GM19238 (cell line): Measurements from ENCODE around the gene KCNC1.

Experiments
- DNase-seq: peaks from one replicate; pipeline ENCODE4 v3.0.0; 2011; ENCODE audit warnings: low spot score; ENCODE audit not compliant: insufficient read length

KCNC1 gene

GRCh38 chr11:17736930-17737817 lies 2.6 kb downstream of the KCNC1 start:
- no peak for DNase-seq

GRCh38 chr11:17738151-17738973 lies 3.8 kb downstream of the KCNC1 start:
- no peak for DNase-seq

DNA sequence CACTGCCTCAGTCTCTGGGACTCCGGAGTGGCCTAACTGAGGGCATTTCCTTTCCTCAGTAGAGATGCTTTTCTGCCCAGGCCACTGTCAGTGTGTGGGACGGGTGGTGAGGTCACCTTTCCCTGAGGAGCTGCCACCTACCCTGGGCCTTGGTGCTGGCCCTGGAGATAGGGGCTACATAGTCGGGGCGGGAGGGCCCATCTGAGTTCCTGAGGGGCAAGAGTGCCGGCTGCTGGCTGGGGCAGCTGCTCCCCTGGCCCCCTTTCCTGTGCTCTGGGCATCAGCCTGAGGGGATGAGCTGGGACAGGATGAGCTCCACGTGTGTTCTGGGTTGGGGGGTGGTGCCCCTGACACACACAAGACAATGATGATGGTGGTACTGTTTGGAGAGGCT lies 5.4 kb downstream of the KCNC1 start:
- DNase-seq: no peak

GRCh38 chr11:17740649-17741235 lies 6.2 kb downstream of the KCNC1 start:
- no peak for DNase-seq

DNA sequence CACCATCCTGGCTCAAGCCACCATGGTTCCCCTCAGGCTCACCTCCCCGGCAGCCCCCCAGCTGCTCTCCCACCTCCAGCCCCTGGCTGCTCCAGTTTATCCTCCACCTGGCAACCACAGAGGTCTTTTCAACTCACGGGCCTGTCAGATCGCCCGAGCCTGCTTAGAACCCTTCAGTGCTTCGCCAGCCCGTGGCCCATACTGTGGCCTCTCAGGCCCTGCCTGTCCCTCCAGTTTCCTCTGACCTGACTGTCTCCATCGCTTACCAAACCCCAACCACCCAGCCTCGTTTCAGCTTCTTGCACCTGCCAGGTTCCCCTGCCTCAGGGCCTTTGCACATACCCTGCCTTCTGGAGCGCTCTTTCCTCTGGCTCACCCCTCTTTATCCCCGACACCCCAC lies 6.9 kb downstream of the KCNC1 start:
- DNase-seq: no peak

- DNase-seq: no peak
Observed at GRCh38 chr11:17742019-17742418, 7.4 kb downstream of the KCNC1 start.

DNA sequence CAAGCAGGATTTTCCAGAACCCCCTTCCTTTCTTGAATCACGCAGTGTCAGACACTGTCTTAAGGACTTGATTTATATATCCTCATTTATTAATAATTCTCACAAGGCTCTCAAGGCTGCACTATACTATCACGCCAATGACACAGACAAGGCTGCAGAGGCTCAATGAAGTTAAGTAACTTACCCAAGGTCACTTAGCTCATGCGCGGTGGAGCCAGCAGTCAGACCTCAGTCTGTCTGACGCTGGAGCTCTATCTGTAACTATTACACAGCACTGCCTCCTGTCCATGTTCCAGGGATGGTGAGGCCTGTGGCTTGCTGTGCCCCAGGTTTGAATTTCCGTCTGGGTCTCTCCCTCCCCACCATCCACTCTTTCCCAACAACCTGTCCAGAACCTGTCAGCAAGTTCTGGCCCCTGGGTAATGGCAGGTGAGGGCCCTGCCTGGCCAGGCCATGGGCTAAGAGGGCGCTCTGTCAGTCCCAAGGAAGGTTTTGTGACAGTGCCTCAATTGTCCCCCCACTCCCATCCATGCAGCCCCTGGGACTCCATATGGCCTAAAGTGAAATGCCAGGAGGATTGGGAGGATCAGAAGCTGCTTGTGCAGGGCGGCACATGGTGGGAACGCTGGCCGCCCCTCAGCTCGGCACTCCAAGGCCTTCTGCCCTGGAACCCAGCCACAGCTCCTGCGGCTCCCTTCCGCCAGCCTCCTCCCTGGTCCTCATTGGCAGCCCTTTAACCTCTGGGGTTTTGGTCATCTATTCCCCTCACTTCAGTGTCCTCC lies 8.6 kb downstream of the KCNC1 start:
- no peak for DNase-seq

GRCh38 chr11:17743808-17744119 lies 9.2 kb downstream of the KCNC1 start:
- DNase-seq: no peak

GRCh38 chr11:17744151-17744940 lies 9.8 kb downstream of the KCNC1 start:
- DNase-seq: no peak

DNA sequence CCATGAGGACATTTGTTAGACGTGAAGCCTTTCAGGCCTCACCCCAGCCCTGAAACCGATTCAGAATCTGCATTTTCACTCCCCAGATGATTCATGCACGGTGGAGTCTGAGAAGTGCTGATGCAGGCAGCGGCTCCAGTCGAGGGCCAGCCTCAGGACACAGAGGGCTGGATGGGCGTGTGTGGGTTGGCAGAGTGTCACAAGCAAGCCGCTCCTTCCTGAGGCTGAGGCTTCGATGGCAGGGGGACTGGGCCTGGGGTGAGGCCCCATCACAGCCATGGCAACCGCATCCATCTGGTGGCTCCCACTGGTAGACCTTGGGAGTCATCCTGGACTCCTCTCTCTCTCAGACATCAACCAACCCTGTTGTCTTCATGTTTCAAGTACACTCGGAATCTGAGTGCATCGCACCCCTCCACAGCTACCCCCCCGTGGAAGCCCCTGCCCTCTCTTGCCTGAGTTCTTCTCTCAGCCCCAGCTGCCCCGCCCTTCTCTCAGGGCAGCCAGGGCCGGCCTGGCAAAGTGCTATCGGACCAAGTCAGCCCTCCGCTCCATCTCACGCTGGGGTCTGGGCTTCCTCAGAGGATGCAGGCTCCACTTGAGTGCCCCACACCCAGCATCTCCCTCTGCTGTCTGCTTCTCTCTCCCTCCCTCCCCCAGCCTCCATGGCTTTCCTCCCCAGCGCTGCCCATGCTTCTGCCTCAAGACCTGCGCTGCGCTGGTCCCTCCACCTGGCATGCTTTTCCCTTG lies 10.6 kb downstream of the KCNC1 start:
- no peak for DNase-seq

- no peak for DNase-seq
Observed at GRCh38 chr11:17746096-17746495, 11.5 kb downstream of the KCNC1 start.

GRCh38 chr11:17747131-17747955 lies 12.8 kb downstream of the KCNC1 start:
- DNase-seq: no peak

DNA sequence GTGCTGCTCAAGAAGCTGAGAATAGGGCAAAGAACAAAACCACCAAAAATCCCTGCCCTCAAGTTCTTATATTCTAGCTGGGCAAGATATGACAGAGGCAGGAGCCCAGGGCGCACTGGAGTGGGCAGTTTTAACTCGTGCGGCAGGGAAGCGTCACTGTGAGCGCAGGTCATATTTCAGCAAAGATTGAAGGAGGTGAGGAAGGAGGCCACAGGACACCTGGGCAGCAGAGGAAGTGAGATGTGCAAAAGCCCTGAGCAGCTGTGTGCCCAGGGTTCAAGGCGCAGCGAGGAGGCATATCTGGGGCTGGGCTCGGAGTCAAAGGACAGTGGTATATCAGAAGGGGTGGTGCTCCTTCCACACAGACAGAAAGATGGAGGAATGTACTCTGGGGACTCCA lies 13.5 kb downstream of the KCNC1 start:
- no peak for DNase-seq

- DNase-seq: no peak
Observed at GRCh38 chr11:17748761-17749721, 14.5 kb downstream of the KCNC1 start.

GRCh38 chr11:17750013-17750800 lies 15.6 kb downstream of the KCNC1 start:
- no peak for DNase-seq

GRCh38 chr11:17750801-17751165 lies 16.2 kb downstream of the KCNC1 start:
- DNase-seq: no peak

- DNase-seq: no peak
Observed at GRCh38 chr11:17751558-17751957, 17.0 kb downstream of the KCNC1 start.
